ENCODE results near the gene TSG101. TPM values are rescaled to one million over a fixed set of nuclear protein-coding genes. Genes with fewer than 3 reads are reported as not detected.

TSG101 gene
- 10 to 100 TPM; 58.4 to 75.2 TPM for total RNA-seq
- long read RNA-seq, transcript TSG101-201 (10 exons, 1,824 nt): major isoform, 122 of 149 reads
- long read RNA-seq, partial matches to known transcripts: 13 of 149 reads
- long read RNA-seq, other reads (novel, unspliced or antisense): 13 of 149 reads

DNA sequence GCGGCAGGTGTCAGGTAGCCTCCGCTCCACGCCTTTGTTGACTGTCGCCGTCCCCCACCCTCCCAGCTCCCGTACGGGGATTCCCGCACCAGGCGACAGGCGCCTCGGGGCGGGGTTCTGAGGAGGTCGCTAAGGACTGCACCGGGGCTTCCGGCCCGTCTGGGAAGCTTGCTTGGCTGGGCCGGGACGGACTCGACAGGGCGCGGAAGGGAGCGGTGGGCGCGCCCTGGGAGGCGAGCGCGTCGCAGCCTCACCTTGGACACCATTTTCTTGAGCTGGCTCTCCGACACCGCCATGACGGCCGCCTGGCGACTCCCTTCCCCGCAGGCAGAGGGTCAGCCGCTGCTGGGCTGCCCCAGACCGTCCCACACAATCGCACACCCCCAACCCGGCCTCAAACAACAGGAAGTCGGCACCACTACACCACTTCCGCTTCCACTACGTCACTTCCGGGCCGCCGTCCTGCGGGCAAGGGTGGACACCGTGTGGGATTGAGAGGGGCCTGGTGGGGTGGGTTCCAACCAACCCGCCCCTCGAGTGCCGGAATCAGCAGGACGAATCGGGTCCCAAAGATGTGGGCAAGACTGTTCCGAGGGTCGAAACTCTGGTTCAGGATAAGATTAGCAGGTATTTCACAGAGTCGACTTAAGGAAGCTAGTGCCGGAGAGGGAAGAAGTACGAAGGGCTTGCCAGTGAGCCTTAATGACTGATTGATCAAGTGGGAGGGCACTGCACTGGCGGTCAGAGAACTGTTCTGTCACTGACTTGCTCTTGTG lies at the start of gene TSG101:
Gene TSG101 (minus strand): TSS at position 422 of the 776 bp plus-strand sequence. CDS start 126 bp downstream, at position 296.
- intact Hi-C loops (cut with DNase I, micrococcal nuclease): no loop called here
- peak; percentile 91 for ATAC-seq
- peak; percentile 95 to 97 for DNase-seq

DNA sequence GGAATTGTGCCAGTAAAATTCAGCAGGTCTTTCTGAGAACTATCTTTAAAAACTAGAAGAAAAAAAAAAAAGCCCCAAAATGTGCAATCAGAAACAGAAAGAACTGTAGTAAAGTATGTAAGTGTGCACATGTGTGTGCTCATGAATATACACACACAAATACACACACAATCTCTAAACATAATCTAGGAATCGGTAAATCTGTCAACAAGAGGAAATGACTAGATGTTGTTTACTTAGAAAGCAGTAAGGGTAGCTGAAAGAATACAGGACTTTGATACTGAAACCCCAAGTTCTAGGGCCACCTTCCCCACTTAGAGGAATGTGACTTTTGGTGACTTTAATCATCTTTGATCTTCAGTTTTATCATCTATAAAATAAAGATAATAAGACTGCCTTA lies 48.6 kb upstream of the TSG101 start:
- DNase-seq (no peak), ATAC-seq (no peak)
- intact Hi-C loops (cut with DNase I, micrococcal nuclease): no loop called here

DNA sequence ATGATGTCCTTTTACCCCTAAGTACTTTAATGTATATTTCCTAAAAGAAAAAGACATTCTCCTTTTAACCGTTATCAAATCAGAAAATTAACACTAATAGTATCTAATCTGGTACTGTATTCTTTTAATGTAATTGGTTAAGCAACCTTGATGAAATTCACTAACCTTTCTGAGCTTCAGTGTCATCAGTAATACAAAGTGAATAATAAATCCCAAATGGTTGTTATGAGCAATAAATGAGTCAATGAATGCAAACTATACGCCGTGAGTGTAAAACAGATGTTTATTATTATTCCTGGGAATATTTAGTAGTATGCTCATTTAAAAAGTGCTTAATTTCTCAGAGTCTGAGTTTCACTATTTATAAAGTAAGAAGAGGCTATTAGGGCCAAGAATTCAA lies 40.3 kb upstream of the TSG101 start:
- ATAC-seq (no peak), DNase-seq (no peak)
- intact Hi-C loops (cut with DNase I, micrococcal nuclease): no loop called here

- DNase-seq (no peak), ATAC-seq (no peak)
- intact Hi-C loops (cut with DNase I, micrococcal nuclease): no loop called here
These were observed 39.7 kb upstream of the TSG101 start for GRCh38 chr11:18566406-18566805.

- DNase-seq: no peak
- intact Hi-C loops (cut with DNase I, micrococcal nuclease): no loop called here
- ATAC-seq: no peak
These were observed 37.4 kb upstream of the TSG101 start for GRCh38 chr11:18564149-18564548.

DNA sequence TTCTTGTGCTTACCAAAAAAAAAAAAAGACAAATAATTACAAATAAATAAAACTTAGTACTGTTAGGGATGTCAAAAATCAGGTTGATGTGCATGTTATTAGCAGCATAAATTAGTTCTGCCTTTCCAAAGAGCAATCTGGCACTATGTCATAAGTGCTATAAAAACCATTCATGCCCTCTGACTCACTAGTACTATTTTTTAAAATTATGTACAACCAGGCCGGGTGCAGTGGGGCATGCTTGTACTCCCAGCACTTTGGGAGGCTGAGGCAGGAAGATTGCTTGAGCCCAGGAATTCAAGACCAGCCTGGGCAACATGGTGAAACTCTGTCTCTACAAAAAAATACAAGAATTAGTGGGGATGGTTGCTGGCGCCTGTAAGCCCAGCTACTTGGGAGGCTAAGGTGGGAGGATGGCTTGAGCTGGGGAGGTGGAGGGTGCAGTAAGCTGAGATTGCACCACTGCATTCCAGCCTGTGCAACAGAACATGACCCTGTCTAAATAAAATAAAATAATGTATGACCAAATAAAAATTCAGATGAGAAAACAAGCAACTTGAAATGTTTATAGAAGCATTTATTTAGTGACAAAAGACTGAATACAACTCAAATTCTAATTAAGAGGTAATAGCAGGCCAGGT lies 36.5 kb upstream of the TSG101 start:
- no peak for ATAC-seq

GRCh38 chr11:18548001-18548400 lies 21.3 kb upstream of the TSG101 start:
- intact Hi-C loops (cut with DNase I, micrococcal nuclease): no loop called here
- peak; percentile 99 for ATAC-seq
- no peak for DNase-seq

More for the DNA sequence above, 36.5 kb upstream of the TSG101 start:
- intact Hi-C loops (cut with DNase I, micrococcal nuclease): no loop called here
- no peak for DNase-seq

DNA sequence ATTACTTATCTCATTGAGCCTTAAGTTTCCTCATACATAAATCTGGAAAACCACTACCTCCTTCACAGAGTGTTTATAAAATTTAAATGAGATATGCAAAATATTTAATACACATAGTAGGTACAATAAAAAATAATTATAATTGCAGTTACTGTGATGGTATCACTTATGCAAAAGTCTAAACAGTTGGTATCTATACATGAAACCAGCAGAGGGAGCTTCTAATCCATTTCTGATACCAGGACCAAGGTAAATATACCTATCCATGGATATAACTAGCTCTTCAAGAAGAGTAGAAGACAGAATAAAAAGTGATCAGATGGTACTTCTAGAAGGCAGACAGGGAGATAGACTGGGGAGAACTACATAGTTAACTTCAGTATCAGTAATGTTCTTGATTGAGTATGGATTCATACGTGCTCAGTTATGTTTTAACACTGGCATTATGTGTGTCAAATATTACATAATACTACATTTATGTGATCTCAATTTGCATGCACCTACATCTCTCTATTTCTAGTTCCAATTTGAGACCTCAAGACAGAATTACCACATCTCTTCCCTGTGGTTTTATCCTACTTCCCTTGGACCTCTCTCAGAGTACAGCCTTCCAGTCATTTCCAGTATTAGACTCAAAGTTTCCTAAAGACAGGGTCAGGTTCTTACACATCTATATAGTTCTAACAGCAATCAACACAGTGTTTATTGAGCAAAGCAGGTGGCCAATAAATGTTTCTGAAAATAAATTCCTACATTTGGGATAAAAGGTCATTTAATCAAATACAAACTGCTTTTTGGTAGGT lies 13.7 kb upstream of the TSG101 start:
- intact Hi-C loops (cut with DNase I, micrococcal nuclease): no loop called here
- ATAC-seq (peak; percentile 86), DNase-seq (no peak)

GRCh38 chr11:18536209-18536608 lies 9.5 kb upstream of the TSG101 start:
- DNase-seq (no peak), ATAC-seq (no peak)
- intact Hi-C loops (cut with DNase I, micrococcal nuclease): no loop called here

- DNase-seq (no peak), ATAC-seq (no peak)
- intact Hi-C loops (cut with DNase I, micrococcal nuclease): no loop called here
These were observed 7.5 kb upstream of the TSG101 start for GRCh38 chr11:18534245-18534644.

- intact Hi-C loops (cut with DNase I, micrococcal nuclease): no loop called here
- ATAC-seq (no peak), DNase-seq (no peak)
These were observed 6.6 kb upstream of the TSG101 start for GRCh38 chr11:18533365-18533764.

DNA sequence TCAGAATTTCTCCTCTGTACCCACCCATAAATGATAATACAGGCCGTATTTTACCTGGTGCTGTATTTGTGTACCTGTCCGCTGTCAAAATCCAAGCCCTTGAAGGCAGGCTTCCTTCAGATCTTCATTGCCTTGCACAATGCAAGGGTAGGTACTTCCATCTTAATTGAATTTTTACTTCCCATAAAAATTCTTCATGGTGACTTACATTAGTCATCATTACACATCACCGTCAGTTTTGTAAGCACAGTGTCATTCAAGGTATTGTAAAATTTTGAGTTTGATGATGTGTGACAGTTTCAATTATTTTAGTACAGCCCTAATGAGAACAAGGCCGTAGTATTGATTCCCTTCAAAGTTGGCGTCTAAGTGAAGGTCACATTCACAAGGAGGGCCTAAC lies 770 bp upstream of the TSG101 start:
- ATAC-seq (peak; percentile 7), DNase-seq (no peak)
- intact Hi-C loops (cut with DNase I, micrococcal nuclease): no loop called here

DNA sequence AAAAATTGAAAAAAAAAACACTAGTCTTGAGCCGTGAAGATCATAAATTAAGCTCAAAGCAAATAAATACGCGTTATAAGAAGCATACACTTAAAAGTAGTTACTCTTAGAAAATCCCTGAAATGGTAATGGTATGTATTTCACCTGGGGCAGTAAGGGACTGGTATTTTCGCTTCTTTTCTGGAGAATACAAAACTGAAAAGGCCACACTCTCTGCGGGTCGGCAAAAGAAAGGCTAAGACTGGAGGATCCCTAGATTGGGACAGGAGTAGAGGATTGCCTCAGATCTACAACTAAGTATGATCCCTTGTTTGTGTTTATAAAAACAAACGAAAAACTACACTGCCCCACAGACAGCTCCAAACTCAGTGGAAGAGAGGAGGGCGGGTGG lies 617 bp downstream of the TSG101 start:
- intact Hi-C loops (cut with DNase I, micrococcal nuclease): no loop called here
- DNase-seq (no peak), ATAC-seq (no peak)

DNA sequence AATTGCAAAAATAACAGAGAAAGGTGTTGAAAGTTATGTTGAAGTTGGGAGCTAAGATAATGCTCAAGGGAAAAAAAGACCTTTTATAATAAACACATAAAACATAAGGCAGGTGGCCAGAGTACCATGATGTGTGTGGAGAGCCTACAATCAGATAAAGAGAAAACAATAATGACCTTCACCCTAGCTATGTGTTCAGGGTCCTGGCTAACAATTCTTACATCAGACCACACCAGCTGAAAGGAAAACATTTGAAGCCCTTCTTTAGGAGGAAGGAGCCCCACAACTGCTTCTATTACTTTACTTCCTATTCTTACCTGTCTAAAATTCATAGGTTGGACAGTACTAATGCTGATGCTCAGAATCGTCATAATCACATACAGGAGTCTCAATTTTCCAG lies 2.5 kb downstream of the TSG101 start:
- DNase-seq (no peak), ATAC-seq (no peak)
- intact Hi-C loops (cut with DNase I, micrococcal nuclease): no loop called here

DNA sequence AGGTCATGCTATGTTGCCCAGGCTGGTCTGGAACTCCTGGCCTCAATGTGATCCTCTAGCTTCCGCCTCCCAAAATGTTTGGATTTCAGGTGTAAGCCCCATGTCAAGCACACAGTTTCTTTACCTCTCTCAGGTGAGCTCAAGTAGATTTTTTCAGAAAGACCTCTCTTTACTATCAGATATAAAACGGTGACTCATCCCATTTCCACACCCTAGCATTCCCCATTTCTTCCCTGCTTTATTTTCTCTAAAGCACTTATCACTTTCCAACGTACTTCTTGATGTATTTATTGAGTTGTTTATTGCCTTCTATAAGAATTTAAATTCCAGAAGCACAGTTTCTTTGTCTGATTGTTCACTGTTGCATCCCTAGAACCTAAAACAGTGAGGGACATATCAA lies 3.7 kb downstream of the TSG101 start:
- ATAC-seq: no peak
- intact Hi-C loops (cut with DNase I, micrococcal nuclease): no loop called here
- no peak for DNase-seq

- ATAC-seq: no peak
- intact Hi-C loops (cut with DNase I, micrococcal nuclease): no loop called here
- DNase-seq: no peak
These were observed 4.4 kb downstream of the TSG101 start for GRCh38 chr11:18522388-18522787.

DNA sequence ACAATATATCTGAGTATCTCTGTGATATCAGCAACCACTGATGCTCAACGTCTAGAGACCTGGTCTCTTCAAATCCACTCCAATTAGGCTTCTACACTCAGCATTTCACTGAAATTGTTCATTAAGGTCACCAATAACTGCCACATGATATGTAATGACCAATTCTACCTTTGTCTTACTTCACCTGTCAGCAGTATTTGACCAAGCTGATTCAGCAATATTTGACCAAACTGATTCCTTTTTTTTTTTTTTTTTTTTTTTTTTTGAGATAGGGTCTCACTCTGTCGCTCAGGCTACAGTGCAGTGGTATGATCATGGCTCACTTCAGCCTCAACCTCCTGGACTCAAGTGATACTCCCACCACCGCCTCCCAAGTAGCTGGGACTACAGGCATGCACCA lies 5.6 kb downstream of the TSG101 start:
- DNase-seq (no peak), ATAC-seq (no peak)
- intact Hi-C loops (cut with DNase I, micrococcal nuclease): no loop called here

- ATAC-seq (no peak), DNase-seq (no peak)
- intact Hi-C loops (cut with DNase I, micrococcal nuclease): no loop called here
These were observed 24.4 kb downstream of the TSG101 start for GRCh38 chr11:18502352-18502751.

GRCh38 chr11:18501629-18502028 lies 25.1 kb downstream of the TSG101 start:
- intact Hi-C loops (cut with DNase I, micrococcal nuclease): no loop called here
- ATAC-seq (no peak), DNase-seq (no peak)

DNA sequence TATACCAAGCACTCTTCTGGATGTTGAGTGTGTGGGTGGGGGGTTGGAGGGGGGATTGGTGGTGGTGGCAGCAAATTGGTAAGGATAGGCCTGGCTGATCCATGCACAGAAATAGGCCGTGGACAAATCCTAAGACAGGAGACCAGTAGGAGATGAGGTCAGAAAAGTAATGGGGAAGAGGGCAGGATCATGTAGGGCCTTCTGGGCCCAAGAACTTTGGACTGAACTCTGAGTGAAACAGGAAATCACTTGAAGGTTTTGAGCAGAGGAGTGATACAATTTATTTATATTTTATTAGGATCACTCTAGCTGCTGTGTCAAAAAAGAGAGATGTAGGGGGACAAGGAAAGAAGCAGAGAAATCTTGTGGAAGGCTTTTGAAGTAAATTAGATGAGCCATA lies 28.7 kb downstream of the TSG101 start:
- DNase-seq (no peak), ATAC-seq (peak; percentile 56)
- intact Hi-C loops (cut with DNase I, micrococcal nuclease): no loop called here
